HG03571 (cell line): ENCODE data around the gene MITF.
"Not testable (repeated sequence)": the region's sequence is repeated elsewhere in the genome, so short reads cannot be mapped to it uniquely, and the experiment has no call there.

Source experiments
- ATAC-seq: cut with Tn5 transposase; IDR thresholded peaks from one replicate; pipeline ENCODE4 v1.9.1; 2021; ENCODE audit not compliant: unreplicated experiment

The MITF gene

DNA sequence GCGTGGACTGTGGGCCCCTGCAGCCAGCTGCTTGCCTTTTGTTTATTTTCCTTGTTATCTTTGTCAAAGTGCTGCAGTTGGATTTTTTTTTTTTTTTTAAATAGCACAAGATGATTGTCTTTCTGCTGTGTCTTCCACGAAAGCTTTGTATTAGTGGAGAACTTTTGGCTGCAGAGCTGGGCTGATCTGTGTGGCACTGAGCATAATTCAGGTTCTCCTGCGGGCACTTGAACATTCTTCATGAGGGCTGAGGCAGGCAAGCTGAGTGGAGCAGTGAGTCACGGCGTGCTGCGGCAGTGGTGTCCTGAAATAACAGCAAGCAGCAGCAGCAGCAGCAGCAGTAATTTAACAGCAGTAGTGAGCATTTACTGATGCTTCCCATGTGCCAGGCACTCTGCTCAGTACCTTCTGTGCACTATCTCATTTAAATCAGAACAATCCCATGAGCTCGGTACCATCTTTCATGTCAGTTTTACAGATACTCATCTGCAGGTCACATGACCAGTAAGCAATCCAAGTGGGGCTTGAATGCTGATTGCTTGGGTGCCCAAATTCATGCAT lies 45.8 kb downstream of the MITF start:
- ATAC-seq = no peak

DNA sequence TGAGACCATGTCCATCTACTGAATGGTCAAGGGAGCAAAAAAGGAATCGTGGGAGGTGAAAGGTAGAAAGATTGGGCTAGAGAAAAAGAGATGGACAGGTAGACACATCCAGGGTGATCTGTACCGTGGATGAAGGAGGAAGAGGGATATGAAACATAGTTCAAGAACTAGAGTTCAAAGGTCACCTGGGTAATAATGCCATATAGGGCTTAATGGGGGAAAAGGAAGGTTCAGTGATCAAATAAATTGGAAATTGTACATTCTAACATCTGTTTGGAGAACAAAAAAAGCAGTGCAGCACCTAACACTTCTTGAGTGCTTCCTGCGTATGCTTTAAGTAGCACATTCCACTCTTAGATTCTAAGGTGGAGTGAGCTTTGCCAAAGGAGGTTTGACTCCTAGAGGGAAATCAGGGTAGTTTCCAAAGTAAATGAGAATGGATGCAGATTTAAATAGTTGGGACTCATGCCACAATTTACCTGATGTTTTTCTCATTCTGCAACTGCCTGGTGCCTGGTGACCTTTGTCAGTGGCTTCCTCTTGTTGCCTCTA lies 46.6 kb downstream of the MITF start:
- ATAC-seq = no peak

DNA sequence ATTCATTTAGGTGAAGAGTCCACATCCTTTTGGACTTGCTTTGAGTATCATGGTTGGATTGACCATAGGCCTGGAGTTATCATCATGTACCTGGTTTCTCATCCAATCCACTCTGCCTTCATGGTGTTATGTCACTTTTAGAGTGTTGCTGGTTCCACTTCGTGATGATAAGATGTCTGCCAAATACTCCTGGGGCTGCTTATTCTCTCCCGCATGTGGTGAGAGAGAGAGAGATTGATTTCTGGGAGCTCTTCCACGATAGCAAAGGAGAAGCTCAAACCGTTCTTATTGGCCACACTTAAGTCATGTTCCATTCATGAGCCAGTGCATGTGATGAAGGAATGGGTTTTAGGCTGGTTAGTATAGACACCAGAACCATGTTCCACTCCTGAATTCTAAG lies 47.6 kb downstream of the MITF start:
- ATAC-seq = no peak

DNA sequence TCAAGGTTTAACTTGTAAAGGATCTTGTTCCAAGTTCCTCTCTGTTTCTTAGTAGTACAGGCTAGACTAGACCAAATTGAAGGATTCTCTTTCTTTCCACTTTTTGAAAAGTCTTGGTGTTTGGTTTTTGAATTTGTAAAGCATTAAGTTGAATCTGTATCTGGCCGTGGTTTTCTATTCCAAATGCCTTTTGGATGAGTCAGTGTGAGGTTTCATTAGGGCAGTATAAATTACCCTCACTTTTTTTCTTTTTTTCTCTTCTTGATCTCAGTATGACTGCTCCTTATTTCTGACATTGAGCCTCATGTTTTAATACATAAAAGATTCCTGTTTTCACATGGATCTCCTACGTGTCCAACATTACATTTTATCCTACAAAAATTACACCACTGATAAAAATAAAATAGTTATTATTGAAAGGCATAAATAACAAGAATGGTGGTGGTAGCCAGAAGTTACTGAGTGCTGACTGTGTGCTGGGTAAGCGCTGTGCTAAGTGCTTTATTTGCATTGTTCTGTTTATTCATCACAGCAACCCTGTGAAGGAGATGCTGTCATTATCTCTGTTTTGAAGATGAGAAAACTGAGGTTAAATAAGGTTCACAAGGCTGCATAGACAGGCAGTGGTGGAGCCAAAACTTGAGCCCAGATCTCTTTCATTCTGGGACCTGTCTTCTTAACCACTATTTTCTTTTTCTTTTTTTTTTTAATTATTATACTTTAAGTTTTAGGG lies 48.3 kb downstream of the MITF start:
- no peak for ATAC-seq

DNA sequence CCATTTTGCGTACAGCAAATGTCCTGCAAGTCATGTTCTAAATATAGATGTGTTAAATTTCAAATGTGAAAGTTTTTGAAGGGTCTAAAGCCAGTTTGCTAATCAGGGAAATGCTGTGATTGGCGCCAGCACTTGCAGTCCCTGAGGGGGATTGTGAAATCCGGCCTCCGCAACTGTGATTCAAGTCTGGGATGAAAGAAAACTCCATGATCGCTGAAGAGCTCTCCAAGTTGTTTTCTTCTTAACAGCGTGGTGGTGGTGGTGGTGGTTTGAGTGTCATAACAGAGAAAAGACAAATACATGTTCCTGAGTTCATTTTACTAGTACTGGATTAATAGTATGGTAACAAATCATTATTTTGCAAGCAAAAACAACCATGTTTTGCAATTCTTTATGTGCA lies 51.8 kb downstream of the MITF start:
- ATAC-seq = no peak

DNA sequence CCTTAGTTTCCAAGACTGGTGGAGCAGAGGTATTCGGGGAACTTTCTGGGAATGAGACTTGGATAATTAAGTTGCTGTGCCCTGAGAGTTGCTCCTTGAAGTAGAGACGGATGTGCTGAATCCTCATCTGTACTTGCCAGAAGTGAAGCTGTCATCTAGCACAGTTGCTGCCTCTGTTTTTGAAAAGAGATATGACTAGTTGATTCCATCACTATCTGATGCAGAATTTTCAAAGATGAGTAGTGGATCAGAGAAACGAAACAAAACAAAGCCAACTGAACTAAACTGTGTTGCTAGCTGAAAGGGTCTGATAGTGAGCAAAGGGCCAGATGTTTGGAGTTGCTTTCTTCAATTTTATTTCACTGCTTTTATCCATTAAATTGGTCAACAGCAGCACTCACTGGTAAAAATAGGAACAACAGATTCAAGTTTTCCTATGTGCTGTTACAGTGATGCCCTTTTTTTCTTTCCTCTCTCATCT lies 52.7 kb downstream of the MITF start:
- ATAC-seq = no peak

DNA sequence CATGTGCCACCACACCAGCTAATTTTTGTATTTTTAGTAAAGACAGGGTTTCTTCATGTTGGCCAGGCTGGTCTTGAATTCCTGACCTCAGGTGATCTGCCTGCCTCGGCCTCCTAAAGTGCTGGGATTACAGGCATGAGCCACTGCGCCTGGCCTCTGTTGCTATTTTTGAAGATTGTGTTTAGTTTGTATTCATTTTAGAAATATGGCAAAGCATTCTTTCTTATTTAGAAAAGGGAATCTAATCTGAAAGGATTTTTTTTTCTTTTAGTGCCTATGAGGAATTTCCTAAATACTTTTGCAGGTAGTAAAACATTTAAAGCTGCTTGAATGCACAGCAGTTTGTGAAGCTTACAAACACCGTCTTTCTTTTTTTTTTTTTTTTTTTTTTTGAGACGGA lies 56.9 kb downstream of the MITF start:
- not testable (repeated sequence) for ATAC-seq

DNA sequence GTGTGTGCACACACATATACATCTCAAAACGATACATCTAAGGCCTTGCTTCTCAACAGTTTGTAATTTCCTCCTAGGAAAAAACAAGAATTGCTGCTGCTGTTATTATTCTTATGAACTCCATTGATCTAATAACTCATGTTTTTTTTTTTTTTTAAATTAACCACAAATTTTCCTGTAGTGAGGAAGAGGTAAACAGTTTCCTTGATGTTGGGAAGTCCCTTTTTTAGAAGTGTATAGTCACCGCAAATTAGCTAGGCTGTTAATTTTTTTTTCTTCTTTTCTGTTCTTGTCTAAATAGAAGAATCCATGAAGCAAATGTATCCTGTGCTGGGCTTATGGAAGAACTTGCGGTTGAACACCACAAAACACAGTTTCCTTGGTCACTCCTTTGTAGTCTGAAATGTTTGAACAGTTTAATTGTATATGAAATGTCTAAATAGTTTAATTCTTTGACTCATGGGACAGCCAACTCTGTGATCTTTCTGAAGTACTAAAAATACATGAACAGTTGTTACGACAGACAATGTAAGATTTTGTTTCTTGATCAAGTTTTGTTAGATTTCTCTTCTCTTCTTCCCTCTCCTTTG lies 64.5 kb downstream of the MITF start:
- no peak for ATAC-seq

DNA sequence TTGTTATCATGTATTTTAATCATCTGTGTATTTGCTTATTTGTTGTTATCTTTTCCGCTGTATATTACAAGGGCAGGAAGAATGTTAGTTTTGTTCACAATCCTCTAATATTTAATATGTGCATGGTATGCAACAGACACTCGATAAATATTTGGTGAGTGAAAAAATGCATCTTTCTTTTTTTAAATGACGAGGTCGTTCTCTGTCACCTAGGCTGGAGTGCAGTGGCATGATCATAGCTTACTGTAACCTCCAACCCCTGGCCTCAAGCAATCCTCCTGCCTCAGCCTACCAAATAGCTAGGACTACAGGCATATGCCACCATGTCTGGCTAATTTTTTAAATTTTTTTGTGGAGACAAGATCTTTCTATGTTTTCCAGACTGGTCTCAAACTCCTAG lies 66.2 kb downstream of the MITF start:
- no peak for ATAC-seq

DNA sequence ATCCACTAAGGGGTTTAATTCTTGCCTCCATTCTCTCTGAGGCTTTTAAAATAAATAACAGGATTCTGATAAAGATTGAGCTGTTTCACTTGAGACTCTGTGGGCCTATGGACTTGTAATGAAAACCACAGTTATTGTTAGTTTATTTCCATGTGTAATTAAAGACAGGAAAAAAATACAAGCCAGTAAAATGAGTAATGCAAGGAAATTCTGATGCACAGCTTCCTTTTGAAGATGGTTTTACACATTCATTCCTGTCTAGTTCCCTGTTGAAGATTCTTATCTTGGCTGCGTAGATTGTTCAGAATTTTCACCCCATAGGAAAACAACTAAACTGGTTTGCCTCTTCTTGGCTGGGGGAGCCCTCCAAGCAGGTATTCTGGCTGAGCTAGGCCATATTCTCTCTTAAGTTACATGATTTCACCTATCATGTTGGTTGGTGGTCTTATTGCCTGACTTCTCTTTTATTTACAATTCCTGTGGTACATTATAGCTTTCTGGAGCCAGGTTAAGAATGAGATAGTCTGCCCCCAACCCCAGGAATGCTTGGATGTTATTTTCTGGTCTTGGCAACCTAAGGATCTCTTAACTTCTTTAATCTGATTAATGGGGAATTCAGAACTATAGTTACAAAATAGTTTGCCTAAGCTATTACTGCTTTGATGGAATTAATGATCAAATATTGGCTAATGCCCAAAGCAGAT lies 67.6 kb downstream of the MITF start:
- no peak for ATAC-seq

DNA sequence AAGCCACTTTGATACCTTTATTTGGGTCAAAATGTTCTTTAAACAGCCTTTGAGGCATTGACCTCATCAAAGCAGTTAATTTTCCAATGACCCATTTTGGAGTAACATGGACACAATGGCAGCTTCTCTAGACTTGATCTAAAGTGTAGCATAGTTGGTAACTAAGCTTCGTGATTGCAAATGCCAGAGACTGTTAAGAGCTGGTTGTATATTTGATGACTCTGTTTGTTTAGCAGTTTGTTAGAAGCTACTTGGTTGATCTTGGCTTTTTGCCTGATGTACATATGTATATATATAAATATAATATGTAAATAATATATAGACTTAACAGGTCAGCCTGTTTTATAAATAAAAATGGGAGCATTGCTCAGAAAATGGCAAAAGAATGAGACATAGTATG lies 68.4 kb downstream of the MITF start:
- ATAC-seq = no peak

DNA sequence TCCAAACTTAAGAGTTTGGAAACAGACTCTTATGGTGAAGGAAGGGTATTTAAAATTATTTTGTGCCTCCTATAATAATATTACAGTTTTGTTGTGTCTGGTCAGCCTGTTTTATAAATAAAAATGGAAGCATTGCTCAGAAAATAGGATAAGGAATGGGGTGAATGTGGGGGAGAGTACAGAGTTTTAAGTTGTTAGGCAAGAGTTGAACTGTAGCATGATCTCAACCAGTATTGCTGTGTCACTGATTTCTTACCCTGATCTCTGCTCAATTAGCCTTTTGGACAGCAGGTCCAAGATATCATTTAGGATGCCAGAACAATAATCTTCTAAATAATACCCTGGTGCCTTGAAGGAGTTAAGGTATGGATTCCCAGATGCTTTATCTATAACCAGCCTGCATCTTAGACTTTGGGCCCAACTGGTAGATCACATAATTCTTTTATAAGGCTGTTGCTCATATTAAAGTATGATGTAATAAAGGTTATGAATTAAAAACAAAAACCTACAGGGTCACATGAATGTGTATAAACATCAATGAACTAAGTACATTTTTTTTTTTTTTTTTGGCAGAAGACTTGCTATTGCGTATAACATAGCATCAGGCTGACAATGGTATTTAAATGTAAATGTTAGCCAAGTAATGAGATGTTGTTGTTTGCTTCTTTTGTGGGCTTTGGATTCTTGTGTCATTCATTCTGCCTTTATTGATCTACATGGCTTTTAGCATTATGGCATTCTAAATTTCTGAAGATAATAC lies 70.0 kb downstream of the MITF start:
- no peak for ATAC-seq

DNA sequence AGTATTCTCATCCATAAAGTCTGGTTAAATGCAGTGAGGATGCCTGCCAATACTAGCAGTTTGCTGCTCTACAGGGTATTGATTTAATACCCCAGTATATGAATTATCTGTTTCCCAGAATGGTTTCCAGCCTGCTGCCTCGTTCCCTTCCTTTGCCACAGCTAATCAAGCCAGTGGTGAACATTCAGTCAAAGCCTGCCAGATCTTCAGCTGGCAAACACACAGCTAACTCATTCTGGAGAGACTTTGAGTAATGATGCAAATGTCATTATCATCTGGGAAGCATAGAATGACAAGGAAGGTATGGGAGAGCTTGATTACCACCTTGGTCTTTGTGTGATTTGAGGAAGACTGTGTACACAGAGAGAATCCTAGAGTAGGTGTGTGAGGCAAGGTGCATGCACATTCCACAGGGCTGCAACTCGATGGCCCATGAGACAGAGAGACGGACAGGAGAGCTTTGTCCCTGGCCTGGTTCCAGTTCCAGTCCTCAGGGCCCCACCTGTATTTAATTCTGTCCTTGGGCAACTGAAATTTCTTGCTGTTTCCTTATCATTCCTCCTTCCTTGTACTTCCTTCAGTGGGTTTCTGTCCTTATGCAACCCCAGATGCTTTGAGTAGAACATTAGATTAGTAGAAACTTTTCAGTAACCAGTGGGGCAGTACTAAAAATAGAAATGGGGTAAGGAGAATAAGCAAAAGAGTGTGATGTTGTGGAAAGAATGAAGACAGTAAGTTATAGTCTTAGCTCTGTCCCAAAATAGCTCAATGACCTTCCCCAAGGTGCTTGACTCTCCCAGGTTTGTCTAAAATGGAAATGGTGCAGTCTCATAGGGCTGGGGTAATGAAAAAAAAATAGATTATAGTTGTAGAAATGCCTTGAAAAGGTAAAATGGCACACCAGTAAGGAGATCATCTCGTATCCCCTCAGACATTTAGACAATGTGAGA lies 72.5 kb downstream of the MITF start:
- ATAC-seq = no peak

DNA sequence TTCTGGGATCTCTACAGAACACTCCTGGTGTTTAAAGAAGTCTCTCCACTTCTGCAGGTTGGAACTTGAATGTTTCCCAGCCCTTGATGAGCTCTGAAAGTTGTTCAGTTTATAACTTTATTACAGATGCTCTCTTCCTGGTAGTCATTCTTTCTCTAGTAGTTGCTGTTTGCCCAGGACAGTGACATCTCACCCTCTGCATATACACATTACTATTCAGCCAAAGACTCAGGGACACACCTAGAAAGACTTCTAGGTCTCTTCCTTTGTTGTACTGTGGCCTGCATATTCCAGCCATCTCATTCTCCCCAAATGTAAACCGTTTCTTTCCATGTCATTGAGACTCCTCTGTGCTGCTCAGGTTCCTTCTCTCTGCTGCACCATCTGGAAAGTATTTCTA lies 76.7 kb downstream of the MITF start:
- no peak for ATAC-seq

DNA sequence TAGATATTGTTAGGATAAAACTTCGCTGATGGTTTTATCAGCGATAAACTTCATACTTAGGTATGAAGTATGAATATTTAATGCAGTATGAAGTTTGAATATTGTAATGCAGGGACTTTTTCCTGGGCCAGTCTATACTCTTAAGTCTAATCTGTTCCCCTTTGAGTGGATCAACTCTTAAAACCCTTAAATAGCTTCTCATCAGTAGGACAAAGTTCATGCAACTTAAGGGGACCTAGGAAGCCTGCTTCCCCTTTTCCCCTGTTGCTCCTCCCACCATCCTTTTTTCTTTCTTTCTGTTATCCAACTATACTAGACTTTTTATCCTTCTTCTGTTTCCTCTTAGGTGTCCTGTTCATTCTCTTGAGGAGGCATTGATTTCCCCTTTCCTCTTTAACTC lies 78.7 kb downstream of the MITF start:
- no peak for ATAC-seq

DNA sequence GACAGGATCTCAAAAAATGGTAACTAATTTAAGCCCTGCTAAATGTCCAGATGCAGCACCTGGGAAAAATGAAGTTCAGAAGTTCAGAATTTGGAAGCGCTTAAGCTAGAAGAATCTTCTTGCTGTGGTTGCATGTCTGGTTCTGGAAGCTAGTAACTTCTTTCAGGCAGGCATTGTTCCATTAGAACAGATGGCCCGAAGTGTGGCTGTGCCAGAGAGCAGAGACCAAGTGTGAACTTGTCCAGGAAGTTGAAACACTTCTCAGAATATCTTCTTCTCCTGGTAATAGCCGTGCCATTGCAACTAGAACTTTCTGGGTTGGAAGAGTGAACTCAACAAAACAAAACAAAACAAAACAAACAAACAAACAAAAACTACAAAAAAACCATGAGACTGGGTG lies 80.0 kb downstream of the MITF start:
- ATAC-seq = no peak

DNA sequence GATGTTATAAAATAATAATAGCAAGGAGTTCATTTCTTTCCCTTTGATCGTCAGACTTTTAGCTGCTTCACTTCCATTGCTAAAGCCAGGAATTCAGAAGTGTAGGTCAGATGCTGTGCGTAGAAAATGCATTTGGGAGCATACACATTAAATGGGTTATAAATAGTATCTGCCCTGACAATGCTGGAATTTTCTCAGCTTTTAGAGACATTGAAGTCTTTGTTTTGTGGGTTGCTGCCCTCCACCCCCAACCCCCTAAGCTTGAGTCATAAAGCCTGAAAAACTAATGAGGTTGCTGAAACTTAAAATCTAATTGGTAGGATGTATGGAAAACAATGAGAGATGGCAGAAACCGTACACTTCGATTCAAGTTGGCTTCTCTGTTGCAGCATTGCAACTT lies 81.9 kb downstream of the MITF start:
- no peak for ATAC-seq

DNA sequence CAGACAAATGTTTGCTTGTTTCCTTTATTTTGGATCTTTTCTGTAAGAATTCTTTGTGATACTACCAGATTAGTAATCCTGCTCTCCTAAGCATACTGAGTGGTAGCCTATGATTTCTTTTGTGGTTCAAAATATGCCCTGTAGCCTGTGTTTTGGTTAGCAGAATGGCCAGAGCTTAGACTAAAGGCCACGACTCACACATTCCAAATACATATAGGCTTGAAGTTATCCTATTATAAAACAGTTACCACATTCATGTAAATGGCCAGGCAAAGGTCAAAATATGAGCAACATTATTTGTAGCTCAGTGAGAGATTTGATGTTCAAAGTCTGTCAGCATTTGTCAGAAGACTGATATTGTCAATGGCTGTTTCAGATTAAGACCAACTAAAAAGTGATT lies 84.5 kb downstream of the MITF start:
- no peak for ATAC-seq

DNA sequence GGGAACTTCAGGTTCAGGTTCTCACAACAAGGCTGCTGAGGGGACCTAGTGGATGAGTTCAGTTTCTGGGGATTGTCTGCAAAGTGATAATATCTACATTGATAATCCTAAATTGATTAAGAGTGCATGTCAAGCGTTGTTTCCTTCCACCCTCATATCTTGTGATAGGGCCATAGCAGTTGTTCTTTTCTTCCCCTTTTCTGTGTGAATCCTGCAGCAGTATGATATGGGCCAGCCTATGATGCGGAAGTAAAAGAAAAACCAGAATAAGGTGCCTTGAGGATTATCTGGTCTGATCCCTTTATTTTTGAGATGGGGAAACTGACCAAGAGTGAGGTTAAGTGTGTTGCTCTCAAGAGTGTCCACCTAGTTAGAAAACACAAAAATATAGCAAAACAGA lies 86.2 kb downstream of the MITF start:
- ATAC-seq = no peak

DNA sequence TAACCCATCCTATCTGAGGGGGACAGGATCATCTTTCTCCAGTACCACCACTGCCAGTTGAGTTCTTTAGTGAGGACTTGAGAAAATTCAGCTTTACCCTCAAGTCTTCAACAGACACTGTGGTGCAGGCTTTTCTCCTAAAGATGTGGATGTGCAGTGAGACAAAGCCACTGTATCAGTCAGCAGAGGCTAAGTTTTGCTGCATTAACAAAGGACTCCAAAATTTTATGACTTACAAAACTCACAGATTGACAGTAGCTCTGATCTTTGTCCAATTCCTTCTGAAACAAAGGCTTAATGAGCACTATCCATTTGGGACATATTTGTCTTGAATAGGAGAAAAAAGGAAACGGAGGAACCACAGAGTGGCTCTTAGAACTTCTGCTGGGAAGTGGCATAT lies 87.9 kb downstream of the MITF start:
- no peak for ATAC-seq
